Panc1 (cell line): ENCODE results near the gene KCTD12.

ENCODE experiments used
- SIN3A ChIP-seq: IDR thresholded peaks from 2 replicates; pipeline ENCODE4 v1.6.1; 2012; ENCODE audit warnings: low read depth, mild to moderate bottlenecking, low read length, moderate library complexity, borderline replicate concordance; ENCODE audit not compliant: insufficient read depth
- TF ChIP-seq, protein P1 (sequence below): fragments of 450-650 bp; IDR thresholded peaks from 2 replicates; pipeline ENCODE4 v1.5.1; 2017; ENCODE audit warnings: mild to moderate bottlenecking

DNA sequence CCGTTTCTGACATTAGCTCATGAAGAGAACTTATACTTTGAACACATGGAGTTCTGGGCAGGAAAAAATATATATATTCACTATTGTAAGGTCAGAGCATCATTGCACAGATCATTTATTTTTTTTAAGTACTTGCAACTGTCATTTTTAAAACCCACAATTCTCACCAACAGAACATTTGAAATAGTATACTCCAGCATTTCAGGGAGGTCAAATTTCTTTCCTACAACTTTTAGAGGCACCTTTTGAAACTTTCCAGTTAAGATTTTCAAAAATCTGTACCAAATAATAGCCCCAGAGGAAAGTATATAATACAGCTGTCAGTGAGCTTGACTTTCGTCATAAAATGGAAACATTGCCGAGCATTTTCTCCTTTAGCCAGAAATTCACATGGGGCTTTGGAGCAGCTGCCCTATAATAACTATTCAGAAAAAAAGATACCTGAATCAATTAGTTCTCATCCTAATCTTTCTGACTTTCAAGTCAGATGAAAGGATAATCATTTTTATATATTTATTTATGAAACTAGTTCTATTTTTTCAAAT is 10.9 kb downstream of the KCTD12 start:
- TF ChIP-seq SIN3A, result no peak
- TF ChIP-seq, protein P1, sequence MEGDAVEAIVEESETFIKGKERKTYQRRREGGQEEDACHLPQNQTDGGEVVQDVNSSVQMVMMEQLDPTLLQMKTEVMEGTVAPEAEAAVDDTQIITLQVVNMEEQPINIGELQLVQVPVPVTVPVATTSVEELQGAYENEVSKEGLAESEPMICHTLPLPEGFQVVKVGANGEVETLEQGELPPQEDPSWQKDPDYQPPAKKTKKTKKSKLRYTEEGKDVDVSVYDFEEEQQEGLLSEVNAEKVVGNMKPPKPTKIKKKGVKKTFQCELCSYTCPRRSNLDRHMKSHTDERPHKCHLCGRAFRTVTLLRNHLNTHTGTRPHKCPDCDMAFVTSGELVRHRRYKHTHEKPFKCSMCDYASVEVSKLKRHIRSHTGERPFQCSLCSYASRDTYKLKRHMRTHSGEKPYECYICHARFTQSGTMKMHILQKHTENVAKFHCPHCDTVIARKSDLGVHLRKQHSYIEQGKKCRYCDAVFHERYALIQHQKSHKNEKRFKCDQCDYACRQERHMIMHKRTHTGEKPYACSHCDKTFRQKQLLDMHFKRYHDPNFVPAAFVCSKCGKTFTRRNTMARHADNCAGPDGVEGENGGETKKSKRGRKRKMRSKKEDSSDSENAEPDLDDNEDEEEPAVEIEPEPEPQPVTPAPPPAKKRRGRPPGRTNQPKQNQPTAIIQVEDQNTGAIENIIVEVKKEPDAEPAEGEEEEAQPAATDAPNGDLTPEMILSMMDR, result no peak
